ENCODE measurements around the gene SMIM44. TPM values are rescaled to one million over a fixed set of nuclear protein-coding genes. Genes with fewer than 3 reads are reported as not detected.

The SMIM44 gene
- total and polyA plus RNA-seq, 2 donors (not counting 1 experiment from before 2014, with no cell fraction given): not detected

DNA sequence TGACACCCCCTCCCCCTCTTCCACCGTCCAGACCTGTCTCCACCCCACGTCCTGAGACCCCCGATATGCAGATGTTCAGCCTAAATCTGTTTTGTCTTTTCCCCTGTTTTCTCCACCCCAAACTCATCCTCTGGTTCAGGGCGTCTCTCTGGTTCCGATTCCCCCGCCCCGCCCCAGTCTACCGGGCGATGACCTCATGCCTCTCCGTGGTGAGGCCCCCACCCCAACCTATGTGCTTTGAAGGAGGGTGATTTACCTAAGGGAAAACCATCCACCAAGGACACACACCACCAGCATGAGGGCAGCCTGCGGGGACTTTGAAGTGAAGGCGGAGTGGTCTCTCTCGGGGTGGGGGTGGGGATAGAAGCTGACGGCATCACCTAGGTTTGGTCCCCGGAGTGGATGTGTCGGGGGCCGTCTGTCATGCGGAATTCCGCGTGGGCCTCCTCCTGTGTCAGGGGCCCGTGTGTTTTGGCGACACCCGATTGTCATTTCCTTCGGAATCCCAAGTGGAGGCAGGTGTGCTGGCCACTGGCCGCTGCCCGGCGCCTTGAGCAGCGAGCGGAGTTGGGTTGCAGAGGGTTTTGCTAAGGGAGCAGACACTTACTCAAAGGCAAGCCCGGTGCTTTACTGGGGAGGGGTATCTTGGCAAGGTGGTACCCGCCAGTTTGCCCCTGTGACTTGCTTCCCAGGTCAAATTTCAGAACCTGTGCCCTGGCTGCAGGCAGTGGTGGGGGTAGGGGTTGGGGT lies 24.3 kb upstream of the SMIM44 start:
- peaks cover 48% of the 10 kb centered on the region for H3K4me1 Mint-ChIP-seq
- H3K9ac ChIP-seq (ENCODE audit: low read length): peak overlapping the region; percentile 97
- H3K4me3 Mint-ChIP-seq: peak overlapping the region; percentile 92
- TF ChIP-seq, protein P1, sequence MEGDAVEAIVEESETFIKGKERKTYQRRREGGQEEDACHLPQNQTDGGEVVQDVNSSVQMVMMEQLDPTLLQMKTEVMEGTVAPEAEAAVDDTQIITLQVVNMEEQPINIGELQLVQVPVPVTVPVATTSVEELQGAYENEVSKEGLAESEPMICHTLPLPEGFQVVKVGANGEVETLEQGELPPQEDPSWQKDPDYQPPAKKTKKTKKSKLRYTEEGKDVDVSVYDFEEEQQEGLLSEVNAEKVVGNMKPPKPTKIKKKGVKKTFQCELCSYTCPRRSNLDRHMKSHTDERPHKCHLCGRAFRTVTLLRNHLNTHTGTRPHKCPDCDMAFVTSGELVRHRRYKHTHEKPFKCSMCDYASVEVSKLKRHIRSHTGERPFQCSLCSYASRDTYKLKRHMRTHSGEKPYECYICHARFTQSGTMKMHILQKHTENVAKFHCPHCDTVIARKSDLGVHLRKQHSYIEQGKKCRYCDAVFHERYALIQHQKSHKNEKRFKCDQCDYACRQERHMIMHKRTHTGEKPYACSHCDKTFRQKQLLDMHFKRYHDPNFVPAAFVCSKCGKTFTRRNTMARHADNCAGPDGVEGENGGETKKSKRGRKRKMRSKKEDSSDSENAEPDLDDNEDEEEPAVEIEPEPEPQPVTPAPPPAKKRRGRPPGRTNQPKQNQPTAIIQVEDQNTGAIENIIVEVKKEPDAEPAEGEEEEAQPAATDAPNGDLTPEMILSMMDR (IDR thresholded peaks at IDR 0.05): no peak
- no peak for TF ChIP-seq EZH2 (IDR thresholded peaks at IDR 0.05; ENCODE audit: borderline replicate concordance, insufficient read depth, low read depth, low read length, poor library complexity, severe bottlenecking)
- peak overlapping the region; percentile 68 for H2AFZ ChIP-seq (ENCODE audit: insufficient read depth, low read depth, low read length, poor library complexity, severe bottlenecking)
- peak overlapping the region; percentile 11 to 95 (median 77) for H3K4me3 ChIP-seq (ENCODE audit: control extremely low read depth in 1 of 5, extremely low read depth in 1 of 5, insufficient read depth in 1 of 5, low read depth in 2 of 5, low read length in 4 of 5)
- ATAC-seq (ENCODE audit: low read depth) (no peak), DNase-seq (peak; percentile 37)
- no peaks in the 10 kb centered on the region for H3K27me3 Mint-ChIP-seq
- H3K36me3 ChIP-seq (replicated peaks in 1 of 2; ENCODE audit: control extremely low read depth in 1 of 2, control insufficient read depth in 1 of 2, extremely low read depth in 1 of 2, insufficient read depth in 2 of 2, low read length in 1 of 2): peaks cover 0 to 29% of the 10 kb centered on the region in 2 experiments
- H3K9me3 Mint-ChIP-seq (ENCODE audit: insufficient read depth): no peaks in the 10 kb centered on the region
- peaks cover 9 to 17% of the 10 kb centered on the region in 2 donors for H3K4me1 ChIP-seq (ENCODE audit: control insufficient read depth in 2 of 2, insufficient read depth in 2 of 2, low read length in 2 of 2)
- H3K79me2 ChIP-seq (ENCODE audit: control insufficient read depth, insufficient read depth, low read length): peaks cover 71% of the 10 kb centered on the region
- ChIA-PET POLR2A (no interaction called here), CTCF (no interaction called here)
- WGBS (ENCODE audit: insufficient coverage): 76% methylated on average over 21 of the region's 31 CpGs
- peak overlapping the region; percentile 60 for H3K27ac Mint-ChIP-seq
- peaks cover 47% of the 10 kb centered on the region for H4K20me1 ChIP-seq (ENCODE audit: control insufficient read depth, insufficient read depth, low read length, poor library complexity, severe bottlenecking)
- H3K4me2 ChIP-seq (replicated peaks; ENCODE audit: low read depth, low read length, poor library complexity, severe bottlenecking): peak overlapping the region; percentile 97
- no peak overlapping the region for H3K27ac ChIP-seq (ENCODE audit: low read length in 2 of 2)
- no peaks in the 10 kb centered on the region for H3K9me3 ChIP-seq (ENCODE audit: control extremely low read depth in 1 of 3, control insufficient read depth in 2 of 3, insufficient read depth in 1 of 3, low read length in 2 of 3)
- no peaks in the 10 kb centered on the region for H3K27me3 ChIP-seq (replicated peaks in 1 of 4; ENCODE audit: control extremely low read depth in 1 of 4, control insufficient read depth in 3 of 4, insufficient read depth in 4 of 4, low read length in 3 of 4)
- intact Hi-C loops (cut with micrococcal nuclease): loop anchor here (5.0 to 10.0 kb wide), 5 partner anchors 255 to 1285 kb away; partner anchors contain the start of genes APBA3, FEM1A, HDGFL2 and MRPL54

All from B cell (primary cell).